HCT116 (cell line): ENCODE data around the gene R3HDM1. TPM values are rescaled to one million over a fixed set of nuclear protein-coding genes. Genes with fewer than 3 reads are reported as not detected.

Experiments used
- ATAC-seq: fragments of 200-7000 bp; cut with Tn5 transposase; 2 replicates; pipeline ENCODE4 v1.9.1; 2020; ENCODE audit warnings: mild to moderate bottlenecking, moderate library complexity
- BruUV-seq: library from RNA; stranded (reverse); fragments of 400-500 nt; replicated peaks from 2 replicates; lab custom pipeline; 2021; lab: Mats Ljungman, UMichigan
- CTCF ChIA-PET: fragments of 300-600 bp; sonication (Branson Sonifier 250); formaldehyde crosslinking; loops from one replicate; lab custom pipeline; 2021; ENCODE audit warnings: antibody characterized with exemption; lab: Charles Lee
- POLR2A ChIA-PET: fragments of 300-600, 350-600 bp; sonication (Branson Sonifier 250); formaldehyde crosslinking; loops from one replicate; lab custom pipeline; 2021; ENCODE audit warnings: antibody characterized with exemption; lab: Charles Lee
- RAD21 ChIA-PET, 2 experiments: fragments of 300-600 bp; sonication (Branson Sonifier 250); formaldehyde crosslinking; loops; one replicate each; lab custom pipeline; 2023; ENCODE audit warnings: low total read pairs in 2 of 2; ENCODE audit not compliant: uncharacterized antibody in 2 of 2, unreplicated experiment in 2 of 2, low non-redundant PET in 1 of 2; lab: Charles Lee
- DNase-seq: peaks from one replicate; pipeline ENCODE4 v3.0.0-alpha.2; 2010; ENCODE audit warnings: low read depth, low spot score
- H2AFZ ChIP-seq: fragments of 200-600 bp; shearing (Covaris generic), sonication (generic); 2 replicates; pipeline ENCODE4 v1.6.1; 2017; ENCODE audit warnings: low read depth, mixed run types, mixed read lengths, antibody characterized with exemption, low read length; ENCODE audit not compliant: poor library complexity, severe bottlenecking
- H3K27ac ChIP-seq: 2 replicates; pipeline ENCODE4 v1.5.1; 2012; ENCODE audit warnings: low read depth, low read length
- H3K27me3 ChIP-seq: fragments of 200-600 bp; sonication (generic); 2 replicates; pipeline ENCODE4 v1.6.1; 2016; ENCODE audit warnings: mixed run types, low read length, mixed read lengths; ENCODE audit not compliant: insufficient read depth
- H3K36me3 ChIP-seq, 2 experiments: fragments of 200-500 bp in 1 of 2; fragments of 200-600 bp in 1 of 2; sonication (Bioruptor generic) in 1 of 2; sonication (generic) in 1 of 2; 2 replicates each; pipeline versions ENCODE4 v1.5.1 to v1.6.1; 2014 to 2016; ENCODE audit warnings: low read length in 2 of 2, inconsistent platforms in 1 of 2, mixed read lengths in 1 of 2, mixed run types in 1 of 2; ENCODE audit not compliant: insufficient read depth in 2 of 2, control insufficient read depth in 1 of 2
- H3K4me1 ChIP-seq, 2 experiments: fragments of 200-600 bp in 1 of 2; sonication (generic) in 1 of 2; 2 replicates each; pipeline versions ENCODE4 v1.5.1 to v1.6.1; 2012 to 2017; ENCODE audit warnings: low read length in 2 of 2, inconsistent platforms in 1 of 2, mild to moderate bottlenecking in 1 of 2, mixed read lengths in 1 of 2, mixed run types in 1 of 2, moderate library complexity in 1 of 2; ENCODE audit not compliant: insufficient read depth in 2 of 2, control insufficient read depth in 1 of 2
- H3K4me2 ChIP-seq: fragments of 200-600 bp; sonication (generic); 2 replicates; pipeline ENCODE4 v1.6.1; 2017; ENCODE audit warnings: mixed run types, low read length, mixed read lengths
- H3K4me3 ChIP-seq, 2 experiments: fragments of 200-600 bp in 1 of 2; sonication (generic) in 1 of 2; replicated peaks in 1 of 2; 2 replicates each; pipeline ENCODE4 v1.5.1; 2011 to 2016; ENCODE audit warnings: low read length in 2 of 2, control low read depth in 1 of 2, low read depth in 1 of 2, mild to moderate bottlenecking in 1 of 2, mixed read lengths in 1 of 2, mixed run types in 1 of 2
- H3K79me2 ChIP-seq: fragments of 200-600 bp; sonication (generic); 2 replicates; pipeline ENCODE4 v1.6.1; 2017; ENCODE audit warnings: mild to moderate bottlenecking, mixed run types, low read length, moderate library complexity, mixed read lengths; ENCODE audit not compliant: insufficient read depth
- H3K9ac ChIP-seq: fragments of 200-600 bp; sonication (generic); 2 replicates; pipeline ENCODE4 v1.6.1; 2016; ENCODE audit warnings: low read length, mixed read lengths
- H3K9me2 ChIP-seq: fragments of 200-600 bp; sonication (generic), shearing (Covaris generic); 2 replicates; pipeline ENCODE4 v1.6.1; 2017; ENCODE audit warnings: mixed run types, mild to moderate bottlenecking, moderate library complexity; ENCODE audit not compliant: insufficient read depth
- H3K9me3 ChIP-seq, 2 experiments: fragments of 200-500 bp in 1 of 2; fragments of 200-600 bp in 1 of 2; sonication (Bioruptor generic) in 1 of 2; sonication (generic) in 1 of 2; 2 replicates each; pipeline ENCODE4 v1.6.1; 2014 to 2017; ENCODE audit warnings: low read length in 2 of 2, mixed read lengths in 2 of 2, inconsistent platforms in 1 of 2, low read depth in 1 of 2, mild to moderate bottlenecking in 1 of 2, mixed run types in 1 of 2, moderate library complexity in 1 of 2; ENCODE audit not compliant: control insufficient read depth in 1 of 2, insufficient read depth in 1 of 2
- H4K20me1 ChIP-seq: fragments of 200-600 bp; sonication (generic), shearing (Covaris generic); 2 replicates; pipeline ENCODE4 v1.6.1; 2017; ENCODE audit warnings: mixed run types, mild to moderate bottlenecking, moderate library complexity; ENCODE audit not compliant: insufficient read depth
- ATF3 ChIP-seq: IDR thresholded peaks from 2 replicates; pipeline ENCODE4 v1.6.1; 2012
- CEBPB ChIP-seq: IDR thresholded peaks from 2 replicates; pipeline ENCODE4 v1.6.1; 2012; ENCODE audit warnings: low read depth
- CTCF ChIP-seq, 3 experiments: fragments of 200-600 bp in 1 of 3; sonication (generic) in 1 of 3; IDR thresholded peaks in 2 of 3; conservative IDR thresholded peaks in 1 of 3; 2 replicates each; pipeline ENCODE4 v1.5.1; 2012 to 2017; ENCODE audit warnings: low read depth in 2 of 3, low read length in 2 of 3, antibody characterized with exemption in 1 of 3, borderline replicate concordance in 1 of 3, control low read depth in 1 of 3, mild to moderate bottlenecking in 1 of 3, mixed read lengths in 1 of 3, mixed run types in 1 of 3, moderate library complexity in 1 of 3; ENCODE audit not compliant: insufficient read depth in 1 of 3
- ELF1 ChIP-seq: IDR thresholded peaks from 2 replicates; pipeline ENCODE4 v1.6.1; 2012; ENCODE audit warnings: low read depth, borderline replicate concordance
- EZH2 ChIP-seq: fragments of 200-600 bp; sonication (generic); IDR thresholded peaks from 2 replicates; pipeline ENCODE4 v1.6.1; 2017; ENCODE audit warnings: antibody characterized with exemption, mixed run types
- FOSL1 ChIP-seq: IDR thresholded peaks from 2 replicates; pipeline ENCODE4 v1.6.1; 2012; ENCODE audit warnings: low read depth
- JUND ChIP-seq: IDR thresholded peaks from 2 replicates; pipeline ENCODE4 v1.6.1; 2012
- ZNF274 ChIP-seq: fragments of 200-500 bp; sonication (Bioruptor generic); IDR thresholded peaks from 2 replicates; pipeline ENCODE4 v1.6.1; 2014; ENCODE audit warnings: mild to moderate bottlenecking, low read depth, low read length, inconsistent platforms
- intact Hi-C: fragments of 100-400 bp; cut with micrococcal nuclease; formaldehyde crosslinking; loops from 2 replicates; pipeline ENCODE4 v1.10.0; 2022
- total RNA-seq: library from RNA; stranded (reverse); gene quantifications from one replicate; pipeline ENCODE4 v1.2.1, GENCODE V29; 2021; ENCODE audit not compliant: unreplicated experiment

Gene R3HDM1
- total RNA-seq, 1 experiment from 2014 or later: 43.1 TPM

GRCh38 chr2:135732561-135732960 lies 201.3 kb downstream of the R3HDM1 start (continued):
- TF ChIP-seq CEBPB: no peak
- TF ChIP-seq, all 23 proteins: peak for 0

- BruUV-seq: no TSS peak
- DNase-seq (no peak), ATAC-seq (no peak)
- TF ChIP-seq ELF1: no peak
- TF ChIP-seq CEBPB: no peak
- TF ChIP-seq ZNF274: no peak
- no peak for TF ChIP-seq JUND
- TF ChIP-seq FOSL1: no peak
- no peak for TF ChIP-seq EZH2
- no peak for TF ChIP-seq ATF3
- no peak for TF ChIP-seq CTCF (IDR thresholded peaks at IDR 0.05 in 2 of 3, conservative IDR thresholded peaks at IDR 0.05 in 1 of 3; ENCODE audit: borderline replicate concordance in 1 of 3, insufficient read depth in 1 of 3, low read depth in 2 of 3, low read length in 2 of 3)
- no peaks in the 10 kb centered on the region for H3K79me2 ChIP-seq
- H3K9ac ChIP-seq: no peak overlapping the region
- H3K27me3 ChIP-seq: no peaks in the 10 kb centered on the region
- no peaks in the 10 kb centered on the region for H3K36me3 ChIP-seq
- H3K4me3 ChIP-seq: no peak overlapping the region
- CTCF ChIA-PET: interaction anchor here (1.2 kb wide), 1 partner anchor 8 kb away, joined by 3 read pairs; the partner anchor contains the start of gene UBXN4
- POLR2A ChIA-PET: no interaction called here
- H3K27ac ChIP-seq: no peak overlapping the region
- H3K4me1 ChIP-seq: no peaks in the 10 kb centered on the region
- H3K9me2 ChIP-seq: no peaks in the 10 kb centered on the region
- no peak overlapping the region for H3K4me2 ChIP-seq
- no peaks in the 10 kb centered on the region for H3K9me3 ChIP-seq
- no peak overlapping the region for H2AFZ ChIP-seq
- RAD21 ChIA-PET: no interaction called here
- H4K20me1 ChIP-seq: no peaks in the 10 kb centered on the region
- intact Hi-C loops: no loop called here
Observed at GRCh38 chr2:135733045-135733444, 201.8 kb downstream of the R3HDM1 start.
